ENCODE results near the gene ARHGDIG. TPM values are rescaled to one million over a fixed set of nuclear protein-coding genes. Genes with fewer than 3 reads are reported as not detected.

The ARHGDIG gene
- total and polyA plus RNA-seq, 4 experiments from 2014 or later, result 0.96 TPM; not detected in 3

GRCh38 chr16:286491-287297 lies 6.3 kb downstream of the ARHGDIG start:
- no peak overlapping the region for H3K4me3 ChIP-seq (ENCODE audit: low read length in 2 of 2)
- H3K4me1 ChIP-seq (ENCODE audit: insufficient read depth, low read length), result no peaks in the 10 kb centered on the region
- Mint-ChIP-seq H3K9me3 (peaks cover 0 to 3% (median 0%) of the 10 kb centered on the region in 8 donors), H3K36me3 (peaks cover 14 to 21% of the 10 kb centered on the region in 2 donors), H3K27ac (no peak overlapping the region), H3K4me3 (no peak overlapping the region), H3K27me3 (no peaks in the 10 kb centered on the region), H3K4me1 (no peaks in the 10 kb centered on the region)
- intact Hi-C loops (cut with micrococcal nuclease), result no loop called here
- H3K27ac ChIP-seq (ENCODE audit: low read depth, low read length), result no peak overlapping the region
- ChIA-PET POLR2A (ENCODE audit: partially characterized antibody) (no interaction called here), CTCF (ENCODE audit: partially characterized antibody) (no interaction called here)
- no peaks in the 10 kb centered on the region for H3K9me3 ChIP-seq (ENCODE audit: control insufficient read depth in 1 of 2, low read length in 2 of 2)
- H3K36me3 ChIP-seq (ENCODE audit: insufficient read depth, low read length), result peaks cover 19% of the 10 kb centered on the region
- no peaks in the 10 kb centered on the region for H3K27me3 ChIP-seq (ENCODE audit: insufficient read depth, low read length)
- no peak for DNase-seq

GRCh38 chr16:287298-287811 lies 7.0 kb downstream of the ARHGDIG start:
- Histone ChIP-seq H3K36me3 (ENCODE audit: insufficient read depth, low read length) (peaks cover 26% of the 10 kb centered on the region), H3K9me3 (ENCODE audit: control insufficient read depth in 1 of 2, low read length in 2 of 2) (no peaks in the 10 kb centered on the region), H3K4me3 (ENCODE audit: low read length in 2 of 2) (no peak overlapping the region), H3K4me1 (ENCODE audit: insufficient read depth, low read length) (no peaks in the 10 kb centered on the region), H3K27ac (ENCODE audit: low read depth, low read length) (no peak overlapping the region), H3K27me3 (ENCODE audit: insufficient read depth, low read length) (no peaks in the 10 kb centered on the region)
- CTCF ChIA-PET (ENCODE audit: partially characterized antibody), result no interaction called here
- H3K27me3 Mint-ChIP-seq, result no peaks in the 10 kb centered on the region
- H3K36me3 Mint-ChIP-seq, result peaks cover 14 to 23% of the 10 kb centered on the region in 2 donors
- peak overlapping the region in 1 of 7 donors; percentile 10 for H3K27ac Mint-ChIP-seq
- no peaks in the 10 kb centered on the region for H3K4me1 Mint-ChIP-seq
- DNase-seq, result no peak
- no peak overlapping the region for H3K4me3 Mint-ChIP-seq
- intact Hi-C loops (cut with micrococcal nuclease), result no loop called here
- H3K9me3 Mint-ChIP-seq, result peaks cover 0 to 3% (median 0%) of the 10 kb centered on the region in 8 donors
- POLR2A ChIA-PET (ENCODE audit: partially characterized antibody), result no interaction called here

- Mint-ChIP-seq H3K27me3 (no peaks in the 10 kb centered on the region), H3K4me1 (no peaks in the 10 kb centered on the region), H3K36me3 (peaks cover 19 to 29% of the 10 kb centered on the region in 2 donors), H3K9me3 (peaks cover 0 to 3% (median 0%) of the 10 kb centered on the region in 8 donors), H3K4me3 (no peak overlapping the region), H3K27ac (peak overlapping the region in 1 of 7 donors; percentile 52)
- ChIA-PET CTCF (ENCODE audit: partially characterized antibody) (no interaction called here), POLR2A (ENCODE audit: partially characterized antibody) (no interaction called here)
- Histone ChIP-seq H3K4me1 (ENCODE audit: insufficient read depth, low read length) (no peaks in the 10 kb centered on the region), H3K9me3 (ENCODE audit: control insufficient read depth in 1 of 2, low read length in 2 of 2) (no peaks in the 10 kb centered on the region), H3K27me3 (ENCODE audit: insufficient read depth, low read length) (no peaks in the 10 kb centered on the region), H3K27ac (ENCODE audit: low read depth, low read length) (no peak overlapping the region), H3K4me3 (ENCODE audit: low read length in 2 of 2) (no peak overlapping the region), H3K36me3 (ENCODE audit: insufficient read depth, low read length) (peaks cover 33% of the 10 kb centered on the region)
- intact Hi-C loops (cut with micrococcal nuclease), result no loop called here
- DNase-seq, result no peak
Measured at GRCh38 chr16:287981-288920, 7.9 kb downstream of the ARHGDIG start.

- Mint-ChIP-seq H3K27me3 (no peaks in the 10 kb centered on the region), H3K27ac (no peak overlapping the region), H3K4me1 (no peaks in the 10 kb centered on the region), H3K36me3 (peaks cover 19 to 37% of the 10 kb centered on the region in 2 donors), H3K9me3 (peaks cover 0 to 3% (median 0%) of the 10 kb centered on the region in 8 donors), H3K4me3 (no peak overlapping the region)
- POLR2A ChIA-PET (ENCODE audit: partially characterized antibody), result interaction anchor here (0.6 kb wide), 1 partner anchor 62 kb away, joined by 3 read pairs; no protein-coding TSS in a partner anchor
- Histone ChIP-seq H3K36me3 (ENCODE audit: insufficient read depth, low read length) (peaks cover 33% of the 10 kb centered on the region), H3K9me3 (ENCODE audit: control insufficient read depth in 1 of 2, low read length in 2 of 2) (no peaks in the 10 kb centered on the region), H3K27ac (ENCODE audit: low read depth, low read length) (no peak overlapping the region), H3K4me1 (ENCODE audit: insufficient read depth, low read length) (no peaks in the 10 kb centered on the region), H3K27me3 (ENCODE audit: insufficient read depth, low read length) (no peaks in the 10 kb centered on the region), H3K4me3 (ENCODE audit: low read length in 2 of 2) (no peak overlapping the region)
- CTCF ChIA-PET (ENCODE audit: partially characterized antibody), result no interaction called here
- DNase-seq, result no peak
- intact Hi-C loops (cut with micrococcal nuclease), result no loop called here
Measured at GRCh38 chr16:289395-289997, 9.1 kb downstream of the ARHGDIG start.

- Mint-ChIP-seq H3K4me3 (no peak overlapping the region), H3K27ac (no peak overlapping the region), H3K36me3 (peaks cover 19 to 37% of the 10 kb centered on the region in 2 donors), H3K9me3 (peaks cover 0 to 3% (median 0%) of the 10 kb centered on the region in 8 donors), H3K27me3 (no peaks in the 10 kb centered on the region), H3K4me1 (no peaks in the 10 kb centered on the region)
- Histone ChIP-seq H3K27me3 (ENCODE audit: insufficient read depth, low read length) (no peaks in the 10 kb centered on the region), H3K4me3 (ENCODE audit: low read length in 2 of 2) (no peak overlapping the region), H3K36me3 (ENCODE audit: insufficient read depth, low read length) (peaks cover 33% of the 10 kb centered on the region), H3K4me1 (ENCODE audit: insufficient read depth, low read length) (no peaks in the 10 kb centered on the region), H3K27ac (ENCODE audit: low read depth, low read length) (no peak overlapping the region), H3K9me3 (ENCODE audit: control insufficient read depth in 1 of 2, low read length in 2 of 2) (no peaks in the 10 kb centered on the region)
- ChIA-PET POLR2A (ENCODE audit: partially characterized antibody) (no interaction called here), CTCF (ENCODE audit: partially characterized antibody) (no interaction called here)
- DNase-seq, result no peak
- intact Hi-C loops (cut with micrococcal nuclease), result no loop called here
Measured at GRCh38 chr16:290015-290680, 9.8 kb downstream of the ARHGDIG start.

GRCh38 chr16:290681-291405 lies 10.5 kb downstream of the ARHGDIG start:
- H3K9me3 ChIP-seq (ENCODE audit: control insufficient read depth in 1 of 2, low read length in 2 of 2), result no peaks in the 10 kb centered on the region
- H3K36me3 Mint-ChIP-seq, result peaks cover 19 to 37% of the 10 kb centered on the region in 2 donors
- no peak overlapping the region for H3K4me3 ChIP-seq (ENCODE audit: low read length in 2 of 2)
- H3K27me3 ChIP-seq (ENCODE audit: insufficient read depth, low read length), result no peaks in the 10 kb centered on the region
- H3K27ac ChIP-seq (ENCODE audit: low read depth, low read length), result no peak overlapping the region
- no peak overlapping the region for H3K4me3 Mint-ChIP-seq
- no peaks in the 10 kb centered on the region for H3K4me1 Mint-ChIP-seq
- H3K27ac Mint-ChIP-seq, result no peak overlapping the region
- no peak for DNase-seq
- ChIA-PET CTCF (ENCODE audit: partially characterized antibody) (no interaction called here), POLR2A (ENCODE audit: partially characterized antibody) (no interaction called here)
- H3K27me3 Mint-ChIP-seq, result no peaks in the 10 kb centered on the region
- H3K4me1 ChIP-seq (ENCODE audit: insufficient read depth, low read length), result no peaks in the 10 kb centered on the region
- H3K9me3 Mint-ChIP-seq, result peaks cover 0 to 3% (median 0%) of the 10 kb centered on the region in 8 donors
- peaks cover 33% of the 10 kb centered on the region for H3K36me3 ChIP-seq (ENCODE audit: insufficient read depth, low read length)
- intact Hi-C loops (cut with micrococcal nuclease), result no loop called here

Data from CD4-positive, alpha-beta memory T cell (primary cell).